GM21390 (cell line): ENCODE data around the gene NFATC2.
"Not testable (repeated sequence)": the region's sequence is repeated elsewhere in the genome, so short reads cannot be mapped to it uniquely, and the experiment has no call there.

Experiments
- ATAC-seq: cut with Tn5 transposase; IDR thresholded peaks from one replicate; pipeline ENCODE4 v1.9.1; 2021; ENCODE audit not compliant: unreplicated experiment

The NFATC2 gene

DNA sequence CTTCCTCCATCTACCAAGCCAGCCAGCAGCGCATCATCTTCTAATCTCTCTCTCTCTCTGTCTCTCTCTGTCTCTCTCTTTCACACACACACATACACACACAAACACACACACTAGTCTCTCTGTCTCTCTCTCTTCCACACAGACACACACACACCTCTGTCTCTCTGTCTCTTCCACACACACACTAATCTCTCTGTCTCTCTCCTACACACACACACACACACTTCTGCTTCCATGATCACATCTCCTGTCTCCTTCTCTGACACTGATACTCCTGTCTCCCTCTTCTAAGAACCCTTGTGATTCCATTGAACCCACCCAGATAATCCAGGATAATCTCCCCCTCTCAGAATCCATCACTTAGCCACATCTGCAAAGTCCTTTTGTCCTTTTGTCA lies 181.3 kb downstream of the NFATC2 start:
- no peak for ATAC-seq

DNA sequence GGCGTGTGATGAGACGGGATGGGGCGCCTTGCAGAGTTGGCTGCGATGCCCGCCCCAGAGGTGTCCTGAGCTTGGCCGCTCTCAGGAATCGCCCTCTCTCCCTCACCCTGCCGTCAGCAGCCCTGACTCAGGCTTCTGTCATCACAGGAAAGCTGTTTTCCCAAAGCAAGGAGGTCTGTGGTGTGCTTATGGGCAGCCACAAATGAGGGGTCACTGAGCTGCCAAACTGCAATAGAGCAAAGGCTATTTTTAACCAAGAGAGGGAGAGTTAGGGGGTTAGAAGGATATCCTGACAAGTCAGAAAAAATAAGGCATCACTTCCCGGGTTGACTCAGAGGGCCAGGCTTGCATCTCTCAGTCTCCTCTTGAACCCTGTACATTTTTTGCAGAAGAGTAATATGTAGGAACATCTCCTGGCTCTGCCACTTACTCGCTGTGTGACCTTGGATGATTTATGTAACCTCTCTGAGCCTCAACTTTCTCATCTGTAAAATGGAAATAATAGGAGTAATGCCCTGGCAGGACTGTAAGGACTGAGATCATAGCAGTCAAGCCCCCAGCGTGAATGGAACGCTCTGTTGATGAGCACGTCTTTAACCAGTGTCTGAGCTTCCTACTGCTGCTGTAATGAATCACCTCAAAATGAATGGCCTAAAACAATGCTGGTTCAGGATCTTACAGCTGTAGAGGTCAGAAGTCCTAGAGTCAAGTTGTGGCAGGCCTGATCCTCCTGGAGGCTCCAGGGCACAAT lies 181.9 kb downstream of the NFATC2 start:
- no peak for ATAC-seq

DNA sequence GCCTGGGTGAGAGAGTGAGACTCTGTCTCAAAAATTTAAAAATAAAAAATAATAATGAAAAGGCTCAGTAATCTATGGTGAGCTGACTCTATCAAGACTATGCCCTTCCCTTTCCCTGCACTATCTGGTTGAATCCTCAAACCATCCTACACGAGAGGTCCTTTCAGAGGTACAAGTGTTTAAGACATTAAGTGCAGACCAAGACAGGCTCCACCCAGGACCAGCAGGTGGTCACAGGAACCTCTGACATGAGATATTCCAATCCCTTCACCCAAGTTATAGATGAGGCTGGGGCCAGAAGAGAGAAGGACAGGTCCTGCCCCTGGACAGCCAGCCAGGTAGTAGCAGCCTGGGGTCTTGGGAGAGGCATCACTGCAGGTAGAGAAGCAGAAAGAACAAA lies 182.6 kb downstream of the NFATC2 start:
- no peak for ATAC-seq

DNA sequence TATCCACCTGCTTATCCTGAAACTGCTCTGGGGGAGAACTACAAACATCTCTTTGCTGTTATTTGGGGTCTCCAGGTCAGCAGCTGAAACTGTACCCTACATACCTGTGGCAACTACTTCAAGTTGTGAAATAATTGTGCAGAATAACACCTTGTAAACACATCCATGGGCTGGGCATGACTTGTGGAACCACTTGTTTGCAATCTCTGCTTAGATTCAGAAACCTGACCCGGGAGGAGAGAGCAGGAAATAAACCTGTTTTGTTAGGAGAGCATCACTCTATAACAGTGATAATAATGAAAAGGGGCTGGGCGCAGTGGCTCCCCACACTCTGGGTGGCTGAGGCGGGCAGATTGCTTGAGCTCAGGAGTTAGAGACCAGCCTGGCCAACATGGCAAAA lies 183.1 kb downstream of the NFATC2 start:
- no peak for ATAC-seq

GRCh38 chr20:51358032-51358724 lies 184.3 kb downstream of the NFATC2 start:
- no peak for ATAC-seq

DNA sequence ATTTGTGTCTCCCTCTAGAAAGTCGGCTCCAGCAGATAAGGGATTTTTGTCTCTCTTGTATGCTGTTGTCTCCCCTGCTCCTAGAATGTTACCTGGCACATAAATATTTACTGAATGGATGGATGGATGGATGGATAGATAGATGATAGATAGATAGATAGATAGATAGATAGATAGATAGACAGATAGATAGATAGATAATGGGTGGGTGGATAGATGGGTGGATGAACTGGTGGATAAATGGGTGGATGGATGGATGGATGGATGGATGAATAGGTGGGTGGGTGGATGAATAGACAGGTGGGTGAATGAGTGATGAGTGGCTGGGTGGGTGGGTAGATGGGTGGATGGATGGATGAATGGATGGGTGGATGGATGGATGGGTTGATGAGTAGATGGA lies 185.0 kb downstream of the NFATC2 start:
- ATAC-seq: no peak

DNA sequence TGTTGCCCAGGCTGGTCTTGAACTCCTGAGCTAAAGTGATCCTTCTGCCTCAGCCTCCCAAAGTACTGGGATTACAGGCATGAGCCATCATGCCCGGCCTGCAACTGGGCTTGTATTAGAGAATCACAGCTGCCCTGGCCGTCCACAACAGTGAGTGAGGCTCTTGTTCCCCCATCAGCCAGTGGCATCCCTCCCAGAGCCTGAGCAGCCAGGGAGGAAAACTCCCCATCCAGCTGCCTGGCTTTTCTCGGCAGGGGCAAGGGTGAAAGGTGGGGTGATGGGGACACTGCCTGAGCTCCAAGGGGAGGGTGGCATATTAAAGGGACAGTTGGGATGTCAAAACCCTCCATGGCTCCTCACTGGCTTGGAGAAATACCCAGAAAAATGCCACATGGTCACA lies 185.6 kb downstream of the NFATC2 start:
- ATAC-seq: no peak

DNA sequence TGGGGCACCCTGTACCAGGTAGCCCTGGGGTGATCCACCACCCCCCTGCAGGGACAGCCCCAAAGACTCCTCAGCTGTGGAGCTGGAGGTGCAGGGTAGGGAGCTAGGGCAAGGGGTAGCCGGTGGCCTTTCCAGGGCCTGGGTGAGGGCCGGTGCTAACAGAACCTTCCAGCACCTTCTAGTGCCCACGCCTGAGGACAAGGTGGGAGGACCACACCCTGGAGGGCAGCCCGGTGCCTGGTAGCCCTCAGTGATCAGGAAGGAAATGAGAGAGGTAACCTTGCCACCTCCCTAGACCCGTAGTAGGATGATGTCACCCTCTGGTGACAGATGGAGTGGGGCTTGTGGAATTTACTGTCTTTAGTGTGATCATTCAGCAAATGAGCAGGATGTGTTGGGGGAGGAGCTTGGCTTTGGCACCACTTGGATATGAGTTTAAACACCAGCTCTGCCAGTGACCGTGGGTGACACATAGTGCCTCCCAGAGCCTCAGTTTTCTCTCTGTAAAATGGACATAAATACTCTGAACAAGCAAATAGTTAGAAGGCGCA lies 187.7 kb downstream of the NFATC2 start:
- ATAC-seq: no peak

DNA sequence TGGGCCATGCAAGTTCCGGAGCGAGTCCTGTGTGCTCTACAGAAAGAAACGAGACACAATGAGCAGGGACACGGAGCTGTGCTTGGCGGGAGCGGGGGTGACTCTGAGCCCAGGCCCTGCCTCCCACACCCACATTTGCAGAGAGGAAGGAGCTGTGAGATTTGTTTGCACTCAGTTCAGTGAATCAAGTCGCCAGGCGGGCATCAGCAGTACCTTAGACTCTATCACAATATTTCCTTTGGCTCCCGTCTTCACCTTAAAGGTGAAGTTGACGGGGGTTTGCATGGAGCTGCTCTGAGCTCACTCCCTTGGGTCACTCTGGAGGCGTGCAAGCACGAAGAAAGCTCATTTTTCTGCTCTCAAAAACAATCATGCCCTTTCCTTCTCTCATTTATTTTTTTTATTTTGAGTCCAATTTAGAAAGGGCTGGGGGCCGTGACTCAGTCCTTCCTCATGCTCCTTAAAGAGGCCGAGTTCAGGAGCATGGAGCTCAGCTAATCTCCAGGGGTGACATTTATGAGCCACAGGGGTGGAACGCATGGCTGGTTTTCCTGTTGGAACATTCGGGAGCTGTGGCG lies 188.2 kb downstream of the NFATC2 start:
- ATAC-seq: no peak

DNA sequence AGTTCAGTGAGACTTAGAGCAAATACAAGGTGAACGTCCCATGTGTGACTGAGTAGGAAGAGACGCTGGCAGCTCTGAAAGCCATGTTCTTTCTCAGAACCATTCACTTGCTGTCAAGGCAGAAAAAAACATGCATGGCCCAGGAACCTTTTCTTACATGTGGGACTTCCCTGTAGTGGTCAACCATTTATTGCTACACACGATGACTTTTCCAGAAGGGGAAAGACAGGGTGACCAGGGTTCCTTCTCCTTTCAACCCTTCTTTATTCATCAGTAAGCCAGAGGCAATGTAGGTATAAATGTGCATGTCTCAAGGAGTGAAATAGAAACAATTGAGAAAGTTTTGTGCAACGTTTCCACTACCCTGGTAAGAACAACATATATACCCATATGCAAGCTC lies 189.0 kb downstream of the NFATC2 start:
- no peak for ATAC-seq

GRCh38 chr20:51352791-51353190 lies 189.7 kb downstream of the NFATC2 start:
- ATAC-seq: no peak

DNA sequence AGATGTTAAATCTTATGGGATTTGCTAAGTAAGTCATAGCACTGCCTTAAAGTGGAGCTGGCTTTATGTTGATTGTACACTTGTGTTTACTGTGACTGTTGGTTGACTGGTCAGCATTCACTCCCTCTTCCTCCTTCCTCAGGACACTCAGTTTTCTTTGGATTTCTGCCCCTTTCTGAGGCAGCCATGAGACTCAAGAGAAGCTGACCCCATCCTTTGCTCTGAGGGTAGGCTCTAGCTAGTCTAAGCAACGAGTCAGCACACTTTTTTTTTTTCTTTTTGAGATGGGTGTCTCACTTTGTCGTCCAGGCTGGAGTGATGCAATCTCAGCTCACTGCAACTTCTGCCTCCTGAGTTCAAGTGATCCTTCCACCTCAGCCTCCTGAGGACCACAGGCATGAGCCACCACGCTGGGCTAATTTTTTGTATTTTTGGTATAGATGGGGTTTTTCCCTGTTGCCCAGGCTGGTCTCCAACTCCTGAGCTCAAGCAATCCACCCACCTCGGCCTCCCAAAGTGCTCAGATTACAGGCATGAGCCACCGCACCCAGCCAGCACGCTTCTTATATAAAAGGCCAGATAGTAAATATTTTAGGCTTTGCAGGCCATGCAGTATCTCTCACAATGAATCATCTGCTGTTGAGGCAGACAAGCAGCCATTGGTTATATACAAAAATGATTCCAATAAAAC lies 191.4 kb downstream of the NFATC2 start:
- no peak for ATAC-seq

DNA sequence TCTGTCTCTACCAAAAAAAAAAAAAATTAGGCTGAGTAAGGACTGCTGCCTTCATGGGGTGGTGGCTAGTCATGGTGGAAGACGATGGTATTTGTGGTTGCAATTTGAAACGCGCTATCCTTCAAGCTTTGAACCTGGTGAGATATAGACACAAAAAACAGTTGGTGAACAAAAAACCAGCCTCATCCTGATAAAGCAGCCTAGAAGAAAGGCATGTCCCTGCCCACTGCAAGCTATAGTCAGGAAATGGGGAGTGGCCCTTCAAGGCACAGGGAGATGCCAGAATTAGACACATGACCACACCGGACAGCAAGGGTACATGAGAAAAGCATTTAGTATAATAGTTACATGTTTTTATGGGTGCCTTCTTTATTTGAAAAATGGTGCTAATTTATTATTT lies 193.6 kb downstream of the NFATC2 start:
- no peak for ATAC-seq

- ATAC-seq: no peak
Observed at GRCh38 chr20:51347831-51348230, 194.7 kb downstream of the NFATC2 start.

- ATAC-seq: no peak
Observed at GRCh38 chr20:51346686-51347485, 195.6 kb downstream of the NFATC2 start.

GRCh38 chr20:51345601-51346101 lies 196.9 kb downstream of the NFATC2 start:
- ATAC-seq: no peak

- ATAC-seq: not testable (repeated sequence)
Observed at GRCh38 chr20:51343802-51344201, 198.7 kb downstream of the NFATC2 start.

DNA sequence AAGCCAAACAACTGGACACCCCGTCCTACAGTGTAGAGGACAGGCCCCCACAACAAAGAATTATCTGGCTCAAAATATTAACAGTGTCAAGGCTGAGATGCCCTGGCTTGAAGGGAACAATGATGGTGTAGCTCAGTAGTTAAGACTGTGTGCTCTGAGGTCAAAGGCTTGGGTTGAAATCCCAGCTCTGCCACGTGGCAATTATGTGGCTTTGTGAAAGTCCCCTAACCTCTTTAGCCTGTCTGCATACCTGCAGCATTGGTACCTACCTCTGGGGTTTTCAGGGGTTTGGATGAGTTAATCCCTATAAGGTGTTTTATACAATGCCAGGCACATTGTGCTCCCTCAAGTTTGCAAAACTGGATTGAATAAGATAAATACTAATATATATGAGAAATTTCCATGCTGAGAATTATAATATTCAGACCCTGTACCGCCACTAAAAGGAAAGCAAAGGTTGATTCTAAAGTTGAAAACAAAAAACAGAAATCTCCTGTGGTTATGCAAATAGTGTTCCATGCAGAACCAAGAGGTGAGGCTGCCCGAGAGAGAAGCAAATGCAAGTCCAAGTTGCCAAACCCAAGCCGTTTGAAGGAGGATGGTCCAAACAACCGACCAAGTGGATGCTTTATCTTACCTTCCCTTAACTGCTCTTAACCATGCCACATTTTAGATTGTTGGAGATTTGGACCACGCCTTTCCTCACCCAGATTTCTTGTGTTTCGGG lies 199.8 kb downstream of the NFATC2 start:
- no peak for ATAC-seq

GRCh38 chr20:51341581-51341980 lies 200.9 kb downstream of the NFATC2 start:
- no peak for ATAC-seq

- no peak for ATAC-seq
Observed at GRCh38 chr20:51340451-51340840, 202.1 kb downstream of the NFATC2 start.
